Lung (tissue), 12 donors: ENCODE measurements around the gene ADCY3. TPM values are rescaled to one million over a fixed set of nuclear protein-coding genes. Genes with fewer than 3 reads are reported as not detected.

Experiments used
- ATAC-seq: fragments of 200-7000 bp; cut with Tn5 transposase; one replicate; pipeline ENCODE4 v1.9.1; 2020; ENCODE audit warnings: moderate number of reproducible peaks; ENCODE audit not compliant: insufficient read depth, low FRiP score
- DNase-seq, 3 donors: peaks; one replicate each; pipeline ENCODE4 v3.0.0-alpha.2; 2013 to 2017
- H3K27ac ChIP-seq, 2 donors: one replicate each; pipeline ENCODE4 v1.5.1; 2013; ENCODE audit warnings: mild to moderate bottlenecking in 2 of 2, moderate library complexity in 2 of 2, control low read depth in 1 of 2, inconsistent platforms in 1 of 2, low read depth in 1 of 2, low read length in 1 of 2
- H3K27me3 ChIP-seq, 3 donors: one replicate each; pipeline ENCODE4 v1.5.1; 2013; ENCODE audit warnings: low read length in 2 of 3; ENCODE audit not compliant: control insufficient read depth in 3 of 3, insufficient read depth in 3 of 3
- H3K36me3 ChIP-seq, 4 donors: one replicate each; pipeline ENCODE4 v1.5.1; 2013; ENCODE audit warnings: low read length in 4 of 4, mild to moderate bottlenecking in 1 of 4, moderate library complexity in 1 of 4; ENCODE audit not compliant: control insufficient read depth in 4 of 4, insufficient read depth in 4 of 4
- H3K4me1 ChIP-seq, 5 donors: one replicate each; pipeline ENCODE4 v1.5.1; 2013; ENCODE audit warnings: low read length in 5 of 5, mild to moderate bottlenecking in 2 of 5, moderate library complexity in 1 of 5; ENCODE audit not compliant: control insufficient read depth in 5 of 5, insufficient read depth in 5 of 5
- H3K4me3 ChIP-seq: one replicate; pipeline ENCODE4 v1.5.1; 2013; ENCODE audit warnings: mild to moderate bottlenecking, control low read depth, moderate library complexity
- H3K9ac ChIP-seq, 2 donors: one replicate each; pipeline ENCODE4 v1.5.1; 2013; ENCODE audit warnings: low read length in 2 of 2, control low read depth in 1 of 2; ENCODE audit not compliant: insufficient read depth in 1 of 2
- H3K9me3 ChIP-seq, 4 donors: one replicate each; pipeline ENCODE4 v1.5.1; 2013; ENCODE audit warnings: low read length in 3 of 4, mild to moderate bottlenecking in 1 of 4, moderate library complexity in 1 of 4; ENCODE audit not compliant: control insufficient read depth in 4 of 4, insufficient read depth in 3 of 4
- WGBS, 2 donors: extraction: QIAGEN DNeasy Blood & Tissue Kit; methylation state at CpG; one replicate each; pipeline ENCODE4 v1.1.7; 2013; 5-methylcytosine and 5-hydroxymethylcytosine counted together
- polyA plus RNA-seq, 2 donors: library from polyadenylated mRNA; stranded (reverse); fragments of 200-250 nt; gene quantifications; one replicate each; pipeline ENCODE4 v1.2.1, GENCODE V29; 2013
- total RNA-seq, 2 donors: library from RNA; depleted of rRNA in 1 of 2; stranded (reverse); fragments of >200 nt in 1 of 2; gene quantifications; one replicate each; pipeline ENCODE4 v1.2.1, GENCODE V29; 2014 to 2021
- TF ChIP-seq, protein P1 (sequence below): IDR thresholded peaks from 2 replicates; pipeline ENCODE4 v1.5.1; 2012; ENCODE audit warnings: mild to moderate bottlenecking; ENCODE audit errors: control extremely low read depth, extremely low read depth
- donor health status: control.
- donor health status: control.
- donor health status: Bipolar disorder and iron deficiency.
- donor health status: healthy.
- donor health status: DM: yes; HTN: yes; CAD: no.

Gene ADCY3
- total and polyA plus RNA-seq, 4 donors: 27.9 to 74.8 (median 45.8) TPM

DNA sequence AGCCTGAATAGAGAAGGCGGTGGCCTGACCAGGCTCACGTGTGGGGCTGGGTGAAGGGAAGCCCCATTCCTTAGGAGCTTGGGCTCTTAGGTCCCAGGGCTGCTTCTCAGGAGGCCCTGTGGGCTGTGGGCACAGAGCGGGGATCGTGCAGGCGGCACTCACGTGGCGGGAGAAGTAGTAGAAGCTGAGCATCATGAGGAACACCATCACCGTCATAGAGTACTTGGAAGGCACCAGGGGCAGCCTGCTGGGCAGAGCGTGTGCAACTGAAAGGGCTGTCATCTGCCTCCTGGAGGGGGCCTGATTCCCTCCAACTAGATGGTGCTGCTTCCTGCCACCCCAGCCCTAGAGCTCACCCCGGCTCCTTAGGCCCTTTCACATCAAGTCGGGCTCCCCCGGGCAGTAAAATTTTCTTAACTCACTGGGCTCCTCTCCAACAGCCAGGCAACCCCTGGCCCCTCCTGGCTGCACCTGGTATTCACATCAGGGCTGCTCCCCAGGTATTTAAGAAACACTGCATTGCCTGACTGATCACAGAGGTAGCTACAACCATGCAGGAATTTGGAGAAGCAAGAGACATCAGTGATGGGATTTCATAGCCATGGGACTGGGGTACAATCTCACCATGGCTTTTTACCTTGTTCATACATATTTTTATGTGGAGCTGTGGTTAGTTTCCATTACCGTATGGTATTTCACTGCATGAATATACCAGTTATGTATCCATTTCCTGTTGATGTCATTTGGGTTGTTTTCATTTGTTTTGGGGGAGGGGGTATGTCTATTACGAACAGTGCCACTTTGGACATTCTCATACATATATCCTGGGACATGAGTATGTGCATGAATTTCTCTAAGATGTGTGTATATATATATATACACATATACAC is 93.9 kb downstream of the ADCY3 start:
- WGBS, 2 donors: 83 to 88% methylated on average over 14 of the region's 14 CpGs
- Histone ChIP-seq H3K4me3 (no peak overlapping the region), H3K27ac (no peak overlapping the region), H3K9me3 (no peaks in the 10 kb centered on the region), H3K36me3 (peaks cover 0 to 18% (median 5%) of the 10 kb centered on the region in 4 donors), H3K4me1 (peaks cover 0 to 10% (median 2%) of the 10 kb centered on the region in 5 donors), H3K27me3 (no peaks in the 10 kb centered on the region), H3K9ac (no peak overlapping the region)
- TF ChIP-seq, protein P1, sequence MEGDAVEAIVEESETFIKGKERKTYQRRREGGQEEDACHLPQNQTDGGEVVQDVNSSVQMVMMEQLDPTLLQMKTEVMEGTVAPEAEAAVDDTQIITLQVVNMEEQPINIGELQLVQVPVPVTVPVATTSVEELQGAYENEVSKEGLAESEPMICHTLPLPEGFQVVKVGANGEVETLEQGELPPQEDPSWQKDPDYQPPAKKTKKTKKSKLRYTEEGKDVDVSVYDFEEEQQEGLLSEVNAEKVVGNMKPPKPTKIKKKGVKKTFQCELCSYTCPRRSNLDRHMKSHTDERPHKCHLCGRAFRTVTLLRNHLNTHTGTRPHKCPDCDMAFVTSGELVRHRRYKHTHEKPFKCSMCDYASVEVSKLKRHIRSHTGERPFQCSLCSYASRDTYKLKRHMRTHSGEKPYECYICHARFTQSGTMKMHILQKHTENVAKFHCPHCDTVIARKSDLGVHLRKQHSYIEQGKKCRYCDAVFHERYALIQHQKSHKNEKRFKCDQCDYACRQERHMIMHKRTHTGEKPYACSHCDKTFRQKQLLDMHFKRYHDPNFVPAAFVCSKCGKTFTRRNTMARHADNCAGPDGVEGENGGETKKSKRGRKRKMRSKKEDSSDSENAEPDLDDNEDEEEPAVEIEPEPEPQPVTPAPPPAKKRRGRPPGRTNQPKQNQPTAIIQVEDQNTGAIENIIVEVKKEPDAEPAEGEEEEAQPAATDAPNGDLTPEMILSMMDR: no peak
- ATAC-seq: no peak
- DNase-seq: no peak

DNA sequence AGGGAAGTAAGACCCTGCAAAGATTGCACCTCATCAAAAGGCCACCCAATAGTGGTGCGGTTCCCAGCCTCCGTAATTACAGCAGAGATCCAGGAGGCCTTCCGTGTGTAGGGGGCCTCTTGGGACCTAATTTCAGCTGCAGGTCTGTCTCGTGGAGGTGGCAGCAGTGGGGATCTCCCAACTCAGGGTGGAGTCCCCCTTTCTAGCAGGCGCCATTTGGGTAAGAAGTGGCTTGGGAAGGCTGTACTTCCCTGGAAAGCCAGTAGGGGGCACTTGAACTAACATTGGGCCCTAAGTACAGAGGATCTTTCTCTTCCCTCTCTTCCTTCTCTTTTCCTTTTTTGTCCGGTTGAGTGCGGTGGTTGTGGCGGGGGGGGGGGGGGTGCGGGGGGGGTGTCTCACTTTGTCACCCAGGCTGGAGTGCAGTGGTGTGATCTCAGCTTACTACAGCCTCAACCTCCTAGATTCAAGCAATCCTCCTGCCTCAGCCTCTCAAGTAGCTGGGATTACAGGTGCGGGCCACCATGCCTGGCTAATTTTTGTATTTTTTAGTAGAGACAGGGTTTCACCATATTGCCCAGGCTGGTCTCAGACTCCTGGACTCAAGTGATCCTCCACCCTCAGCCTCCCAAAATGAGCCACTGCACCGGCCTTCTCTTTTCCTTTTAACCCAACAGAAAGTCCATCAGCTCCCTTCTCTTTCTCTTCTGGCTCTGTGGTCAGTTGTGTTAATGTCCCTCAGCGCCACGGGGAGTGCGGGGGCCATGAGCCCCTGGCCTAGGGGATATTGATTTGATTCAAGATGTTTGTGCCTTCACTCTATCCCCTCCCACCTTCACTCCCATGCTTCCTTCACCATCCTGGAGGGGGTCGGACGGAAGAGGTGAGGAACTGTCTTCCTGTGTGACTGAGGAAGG is 94.8 kb downstream of the ADCY3 start:
- TF ChIP-seq, protein P1: no peak
- Histone ChIP-seq H3K4me3 (no peak overlapping the region), H3K9me3 (no peaks in the 10 kb centered on the region), H3K9ac (no peak overlapping the region), H3K27me3 (no peaks in the 10 kb centered on the region), H3K4me1 (peaks cover 0 to 10% (median 2%) of the 10 kb centered on the region in 5 donors), H3K27ac (no peak overlapping the region), H3K36me3 (peaks cover 0 to 24% (median 11%) of the 10 kb centered on the region in 4 donors)
- WGBS, 2 donors: 82 to 89% methylated on average over 16 of the region's 16 CpGs
- no peak for ATAC-seq
- no peak for DNase-seq

DNA sequence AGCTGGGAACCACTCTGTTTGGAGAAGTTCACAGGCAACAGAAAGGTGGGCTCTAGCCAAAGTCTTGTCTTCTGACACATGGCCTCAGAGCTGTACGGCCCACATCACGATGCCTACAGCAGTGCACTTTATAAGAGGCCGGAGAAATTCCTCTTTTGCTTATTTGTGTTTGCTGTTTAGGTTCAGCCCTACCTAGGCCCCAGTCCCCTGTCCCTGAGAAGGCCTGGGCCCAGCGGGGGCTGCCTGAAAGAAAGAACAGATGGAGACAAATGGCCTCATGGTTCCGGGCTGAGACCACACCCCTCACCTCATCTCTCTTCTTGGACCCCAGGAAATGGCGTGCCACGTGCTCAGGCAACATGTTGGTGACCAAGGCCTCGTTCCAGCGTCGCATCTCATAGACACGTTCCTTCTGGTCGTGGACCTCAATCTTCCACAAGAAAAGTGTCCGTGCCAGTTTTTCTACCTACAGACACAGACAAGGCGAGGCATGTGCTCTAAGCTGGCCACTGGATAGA is 95.9 kb downstream of the ADCY3 start:
- no peaks in the 10 kb centered on the region for H3K27me3 ChIP-seq
- no peaks in the 10 kb centered on the region for H3K9me3 ChIP-seq
- TF ChIP-seq, protein P1: no peak
- H3K4me3 ChIP-seq: no peak overlapping the region
- peaks cover 0 to 10% (median 2%) of the 10 kb centered on the region in 5 donors for H3K4me1 ChIP-seq
- H3K36me3 ChIP-seq: peaks cover 0 to 26% (median 15%) of the 10 kb centered on the region in 4 donors
- H3K27ac ChIP-seq: no peak overlapping the region
- DNase-seq: no peak
- no peak overlapping the region for H3K9ac ChIP-seq
- 94 to 96% methylated on average over 14 of the region's 14 CpGs for WGBS, 2 donors
- ATAC-seq: no peak
